ENCODE results near the gene SLC49A3. TPM values are rescaled to one million over a fixed set of nuclear protein-coding genes. Genes with fewer than 3 reads are reported as not detected.

The SLC49A3 gene
- total RNA-seq: 4.4 and 5.9 TPM in 2 replicates

GRCh38 chr4:688854-689681, at the start of gene SLC49A3:
Gene SLC49A3, minus strand, starts transcription at chr4:689151. Its CDS starts 24 bp downstream, at chr4:689127.

GRCh38 chr4:705278-706082, 16.5 kb upstream of the SLC49A3 start, which contains the start of gene PCGF3:
Gene PCGF3, plus strand, starts transcription at chr4:705832. Its CDS starts 27,849 bp downstream, at chr4:733681.

GRCh38 chr4:674172-675035, 14.5 kb downstream of the SLC49A3 start, which contains the start of the genes ATP5ME and MYL5:
Gene ATP5ME, minus strand, starts transcription at chr4:674276. Its CDS starts 29 bp downstream, at chr4:674247.
Gene MYL5, plus strand, starts transcription at chr4:674542. Its CDS starts 3,485 bp downstream, at chr4:678027.

Other genes with a start within 250 kb of the SLC49A3 start
- 15.7 and 40.0 TPM in 2 replicates for gene ZNF721, start 190.0 kb downstream of the SLC49A3 start, total RNA-seq
- 36.1 and 60.2 TPM in 2 replicates for gene PIGG, start 189.9 kb downstream of the SLC49A3 start, total RNA-seq
- gene TMEM271, start 112.9 kb downstream of the SLC49A3 start, total RNA-seq: not detected in 2 replicates
- 2.1 and 6.9 TPM in 2 replicates for gene PDE6B, start 63.6 kb downstream of the SLC49A3 start, total RNA-seq
- gene ATP5ME, start 14.9 kb downstream of the SLC49A3 start, total RNA-seq: 192 and 236 TPM in 2 replicates
- gene MYL5, start 14.6 kb downstream of the SLC49A3 start, total RNA-seq: 10.8 and 18.3 TPM in 2 replicates
- gene PCGF3, start 16.7 kb upstream of the SLC49A3 start, total RNA-seq: 32.2 and 104 TPM in 2 replicates
- 0.16 and 0.50 TPM in 2 replicates for gene CPLX1, start 137.0 kb upstream of the SLC49A3 start, total RNA-seq
- 47.1 and 75.7 TPM in 2 replicates for gene GAK, start 243.2 kb upstream of the SLC49A3 start, total RNA-seq
- 5.8 and 16.7 TPM in 2 replicates for gene TMEM175, start 243.3 kb upstream of the SLC49A3 start, total RNA-seq